Measurements from ENCODE around the gene ALG12. TPM values are rescaled to one million over a fixed set of nuclear protein-coding genes. Genes with fewer than 3 reads are reported as not detected.
A peak's percentile ranks its signal among the peaks of the same experiment; 100 is the strongest.

The ALG12 gene
- polyA plus RNA-seq, 3 donors = 7.2 to 9.5 (median 9.0) TPM

DNA sequence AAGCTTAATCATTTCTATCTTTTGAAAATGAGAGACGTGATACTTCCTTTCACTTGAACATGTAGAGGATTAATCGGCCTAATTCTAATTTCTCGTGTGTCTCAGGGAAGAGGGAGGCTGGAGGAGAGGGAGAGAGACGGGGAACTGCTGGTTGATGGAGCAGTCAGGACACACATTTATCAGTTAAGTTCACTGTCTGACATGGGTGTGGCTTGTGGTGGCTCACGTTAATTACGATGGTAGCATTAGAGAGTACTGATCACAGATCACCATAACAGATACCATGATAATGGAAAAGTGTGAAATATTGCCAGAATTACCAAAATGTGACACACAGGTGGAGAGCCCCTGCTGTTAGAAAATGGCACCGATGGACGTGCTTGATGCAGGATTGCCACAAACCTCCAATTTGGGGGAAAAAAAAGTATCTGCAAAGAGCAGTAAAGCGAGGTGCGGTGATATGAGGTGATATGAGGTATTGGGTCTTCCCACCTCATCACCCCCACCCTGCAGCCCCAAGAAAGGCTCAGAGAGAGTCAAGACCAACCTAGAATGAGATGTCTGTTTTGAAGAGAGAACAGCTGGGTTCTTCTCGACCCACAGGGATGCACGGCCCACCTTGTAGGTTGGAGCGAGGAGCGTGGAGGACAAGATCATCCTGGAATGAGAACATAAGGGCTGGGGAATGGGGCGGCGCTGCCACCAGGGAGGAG, 44.9 kb downstream of the ALG12 start:
- Histone ChIP-seq H2AFZ (ENCODE audit: insufficient read depth, low read depth, low read length, poor library complexity, severe bottlenecking) (no peak overlapping the region), H3K9ac (ENCODE audit: insufficient read depth, low read length, poor library complexity, severe bottlenecking) (no peak overlapping the region), H3K36me3 (replicated peaks in 1 of 2; ENCODE audit: control insufficient read depth in 1 of 2, insufficient read depth in 2 of 2, low read length in 2 of 2) (peaks cover 6 to 30% of the 10 kb centered on the region in 2 donors), H3K4me3 (replicated peaks in 1 of 3; ENCODE audit: low read depth in 2 of 3, low read length in 3 of 3) (no peak overlapping the region), H3K4me1 (ENCODE audit: control insufficient read depth in 1 of 2, insufficient read depth in 2 of 2, low read length in 2 of 2) (no peaks in the 10 kb centered on the region), H3K4me2 (replicated peaks; ENCODE audit: extremely low read depth, low read length, poor library complexity, severe bottlenecking) (no peak overlapping the region), H4K20me1 (ENCODE audit: insufficient read depth, low read length) (peaks cover 64% of the 10 kb centered on the region), H3K27ac (ENCODE audit: low read depth in 1 of 2, low read length in 2 of 2) (no peak overlapping the region), H3K79me2 (ENCODE audit: insufficient read depth, low read length) (peaks cover 98% of the 10 kb centered on the region), H3K27me3 (ENCODE audit: control insufficient read depth in 2 of 2, insufficient read depth in 2 of 2, low read length in 2 of 2) (no peaks in the 10 kb centered on the region), H3K9me3 (replicated peaks in 1 of 2; ENCODE audit: control insufficient read depth in 1 of 2, insufficient read depth in 1 of 2, low read length in 2 of 2) (peaks cover 16 to 23% of the 10 kb centered on the region in 2 donors)
- Mint-ChIP-seq H3K4me1 (peaks cover 3% of the 10 kb centered on the region), H3K9me3 (peaks cover 14 to 33% (median 26%) of the 10 kb centered on the region in 7 donors), H3K36me3 (peaks cover 34 to 55% of the 10 kb centered on the region in 2 donors), H3K27me3 (ENCODE audit: low read depth in 3 of 3) (no peaks in the 10 kb centered on the region), H3K27ac (peak overlapping the region in 3 of 7 donors; percentile 10 to 58 (median 47)), H3K4me3 (no peak overlapping the region)
- intact Hi-C loops (cut with micrococcal nuclease) = no loop called here
- TF ChIP-seq, protein P1, sequence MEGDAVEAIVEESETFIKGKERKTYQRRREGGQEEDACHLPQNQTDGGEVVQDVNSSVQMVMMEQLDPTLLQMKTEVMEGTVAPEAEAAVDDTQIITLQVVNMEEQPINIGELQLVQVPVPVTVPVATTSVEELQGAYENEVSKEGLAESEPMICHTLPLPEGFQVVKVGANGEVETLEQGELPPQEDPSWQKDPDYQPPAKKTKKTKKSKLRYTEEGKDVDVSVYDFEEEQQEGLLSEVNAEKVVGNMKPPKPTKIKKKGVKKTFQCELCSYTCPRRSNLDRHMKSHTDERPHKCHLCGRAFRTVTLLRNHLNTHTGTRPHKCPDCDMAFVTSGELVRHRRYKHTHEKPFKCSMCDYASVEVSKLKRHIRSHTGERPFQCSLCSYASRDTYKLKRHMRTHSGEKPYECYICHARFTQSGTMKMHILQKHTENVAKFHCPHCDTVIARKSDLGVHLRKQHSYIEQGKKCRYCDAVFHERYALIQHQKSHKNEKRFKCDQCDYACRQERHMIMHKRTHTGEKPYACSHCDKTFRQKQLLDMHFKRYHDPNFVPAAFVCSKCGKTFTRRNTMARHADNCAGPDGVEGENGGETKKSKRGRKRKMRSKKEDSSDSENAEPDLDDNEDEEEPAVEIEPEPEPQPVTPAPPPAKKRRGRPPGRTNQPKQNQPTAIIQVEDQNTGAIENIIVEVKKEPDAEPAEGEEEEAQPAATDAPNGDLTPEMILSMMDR (IDR thresholded peaks at IDR 0.05) = no peak
- 97% methylated on average over 5 of the region's 16 CpGs for WGBS (ENCODE audit: insufficient coverage)
- no peak for DNase-seq

DNA sequence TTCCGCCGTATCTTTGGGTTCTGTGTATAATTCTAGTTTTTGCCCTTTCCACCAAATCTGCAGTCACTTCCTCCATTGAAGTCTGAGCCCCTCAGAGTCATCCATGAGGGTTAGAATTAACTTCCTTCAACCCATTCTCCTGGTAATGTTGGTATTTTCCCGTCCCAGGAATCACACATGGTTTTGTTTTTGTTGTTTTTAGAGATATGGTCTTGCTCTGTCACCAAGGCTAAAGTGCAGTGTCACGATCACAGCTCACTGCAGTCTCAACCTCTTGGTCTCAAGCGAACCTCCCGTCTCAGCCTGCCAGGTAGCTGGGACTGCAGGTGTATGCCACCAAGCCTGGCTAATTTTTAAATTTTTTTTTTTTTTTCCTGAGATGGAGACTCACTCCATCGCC, 45.9 kb downstream of the ALG12 start:
- H3K36me3 Mint-ChIP-seq = peaks cover 33 to 57% of the 10 kb centered on the region in 2 donors
- peaks cover 3% of the 10 kb centered on the region for H3K4me1 Mint-ChIP-seq
- 90% methylated on average over 3 of the region's 7 CpGs for WGBS (ENCODE audit: insufficient coverage)
- H3K9me3 Mint-ChIP-seq = peaks cover 11 to 31% (median 26%) of the 10 kb centered on the region in 7 donors
- Histone ChIP-seq H2AFZ (ENCODE audit: insufficient read depth, low read depth, low read length, poor library complexity, severe bottlenecking) (no peak overlapping the region), H4K20me1 (ENCODE audit: insufficient read depth, low read length) (peaks cover 70% of the 10 kb centered on the region), H3K27ac (ENCODE audit: low read depth in 1 of 2, low read length in 2 of 2) (no peak overlapping the region), H3K36me3 (replicated peaks in 1 of 2; ENCODE audit: control insufficient read depth in 1 of 2, insufficient read depth in 2 of 2, low read length in 2 of 2) (peaks cover 3 to 30% of the 10 kb centered on the region in 2 donors), H3K4me2 (replicated peaks; ENCODE audit: extremely low read depth, low read length, poor library complexity, severe bottlenecking) (no peak overlapping the region), H3K9ac (ENCODE audit: insufficient read depth, low read length, poor library complexity, severe bottlenecking) (no peak overlapping the region), H3K4me1 (ENCODE audit: control insufficient read depth in 1 of 2, insufficient read depth in 2 of 2, low read length in 2 of 2) (no peaks in the 10 kb centered on the region), H3K9me3 (replicated peaks in 1 of 2; ENCODE audit: control insufficient read depth in 1 of 2, insufficient read depth in 1 of 2, low read length in 2 of 2) (peaks cover 22 to 24% of the 10 kb centered on the region in 2 donors), H3K27me3 (ENCODE audit: control insufficient read depth in 2 of 2, insufficient read depth in 2 of 2, low read length in 2 of 2) (no peaks in the 10 kb centered on the region), H3K79me2 (ENCODE audit: insufficient read depth, low read length) (peaks cover 98% of the 10 kb centered on the region), H3K4me3 (replicated peaks in 1 of 3; ENCODE audit: low read depth in 2 of 3, low read length in 3 of 3) (no peak overlapping the region)
- TF ChIP-seq, protein P1 (IDR thresholded peaks at IDR 0.05) = no peak
- no peaks in the 10 kb centered on the region for H3K27me3 Mint-ChIP-seq (ENCODE audit: low read depth in 3 of 3)
- intact Hi-C loops (cut with micrococcal nuclease) = no loop called here
- DNase-seq = no peak
- H3K4me3 Mint-ChIP-seq = no peak overlapping the region
- peak overlapping the region in 2 of 7 donors; percentile 2 to 9 for H3K27ac Mint-ChIP-seq

Measured in CD14-positive monocyte (primary cell).